Uterine smooth muscle cell (primary cell): Measurements from ENCODE around the gene GSTM4. TPM values are rescaled to one million over a fixed set of nuclear protein-coding genes. Genes with fewer than 3 reads are reported as not detected.

ENCODE experiments used
- total RNA-seq: library from RNA; depleted of rRNA; stranded (reverse); fragments of >200 nt; gene quantifications from 2 replicates; pipeline ENCODE4 v1.2.3, GENCODE V29; 2014

Gene GSTM4
- 14.4 and 14.6 TPM in 2 replicates for total RNA-seq

DNA sequence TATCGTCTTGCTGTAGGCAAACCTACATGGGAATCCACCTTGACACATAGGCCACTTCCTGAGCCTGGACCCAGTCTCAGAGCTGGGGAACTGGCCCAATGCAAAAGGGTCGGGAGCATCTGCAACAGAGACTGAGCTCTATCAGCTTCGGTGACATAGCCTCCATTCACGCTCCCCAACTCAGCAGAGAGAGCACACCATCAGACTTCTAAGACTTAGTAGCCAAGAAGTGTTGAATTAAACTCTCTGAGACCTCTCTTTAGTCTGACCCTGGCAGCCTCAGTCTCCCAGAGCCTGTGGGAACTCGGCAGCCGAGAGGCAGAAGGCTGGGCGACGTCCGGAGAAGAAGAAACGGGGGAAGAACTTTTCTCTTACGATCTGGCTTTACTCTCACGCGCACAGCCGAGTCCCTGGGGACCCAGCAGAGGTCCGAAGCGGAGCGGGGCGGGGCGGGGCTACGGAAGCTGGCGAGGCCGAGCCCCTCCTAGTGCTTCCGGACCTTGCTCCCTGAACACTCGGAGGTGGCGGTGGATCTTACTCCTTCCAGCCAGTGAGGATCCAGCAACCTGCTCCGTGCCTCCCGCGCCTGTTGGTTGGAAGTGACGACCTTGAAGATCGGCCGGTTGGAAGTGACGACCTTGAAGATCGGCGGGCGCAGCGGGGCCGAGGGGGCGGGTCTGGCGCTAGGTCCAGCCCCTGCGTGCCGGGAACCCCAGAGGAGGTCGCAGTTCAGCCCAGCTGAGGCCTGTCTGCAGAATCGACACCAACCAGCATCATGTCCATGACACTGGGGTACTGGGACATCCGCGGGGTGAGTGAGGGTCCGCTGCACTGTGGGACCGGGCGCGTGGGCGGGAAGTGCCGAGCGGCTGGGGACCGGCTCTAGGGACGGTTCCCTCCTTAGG lies at the start of gene GSTM4:
TSS of gene GSTM4 (plus strand) at position 485 of the 905 bp plus-strand sequence. CDS start at position 776, 291 bp downstream.

GRCh38 chr1:109619576-109620400 lies 36.1 kb upstream of the GSTM4 start, which contains the start of the genes AMPD2 and GNAT2:
AMPD2 (plus strand) TSS chr1:109619837; CDS start chr1:109621176, 1,339 bp downstream.
GNAT2 (minus strand) TSS chr1:109619616; CDS start chr1:109612870, 6,746 bp downstream.

DNA sequence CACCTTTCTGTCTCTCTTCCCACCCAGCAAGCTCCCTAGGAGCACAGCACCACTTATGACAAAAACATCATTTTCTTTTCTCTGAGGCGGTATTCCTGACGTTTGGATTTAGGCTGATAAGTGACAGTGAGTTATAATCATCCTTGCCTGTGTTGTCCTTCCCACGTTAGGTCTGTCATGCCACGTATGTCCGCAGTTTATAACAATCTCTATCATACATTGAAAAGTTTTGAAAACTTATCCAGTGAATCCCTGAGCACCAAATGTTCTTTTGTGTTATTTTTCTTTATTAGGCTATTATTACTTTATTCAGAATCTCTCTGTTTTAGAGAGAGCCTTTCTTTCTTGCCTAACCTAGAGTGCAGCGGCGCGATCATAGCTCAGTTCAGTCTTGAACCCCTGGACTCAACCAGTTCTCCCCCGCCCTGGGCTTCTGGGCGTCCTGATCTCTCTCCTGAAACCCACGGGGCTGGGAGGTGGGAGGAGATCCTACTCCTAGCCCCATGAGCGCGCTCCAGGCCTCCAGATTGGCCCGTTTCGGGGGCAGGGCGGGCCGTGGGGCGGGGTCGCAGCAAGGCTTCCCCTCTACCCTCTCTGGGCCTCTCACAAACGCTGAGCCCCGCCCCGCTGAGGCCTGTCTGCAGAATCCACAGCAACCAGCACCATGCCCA lies 11.7 kb downstream of the GSTM4 start, which contains the start of gene GSTM2:
TSS of gene GSTM2 (plus strand) at position 606 of the 671 bp plus-strand sequence. CDS start at position 665, 59 bp downstream.

DNA sequence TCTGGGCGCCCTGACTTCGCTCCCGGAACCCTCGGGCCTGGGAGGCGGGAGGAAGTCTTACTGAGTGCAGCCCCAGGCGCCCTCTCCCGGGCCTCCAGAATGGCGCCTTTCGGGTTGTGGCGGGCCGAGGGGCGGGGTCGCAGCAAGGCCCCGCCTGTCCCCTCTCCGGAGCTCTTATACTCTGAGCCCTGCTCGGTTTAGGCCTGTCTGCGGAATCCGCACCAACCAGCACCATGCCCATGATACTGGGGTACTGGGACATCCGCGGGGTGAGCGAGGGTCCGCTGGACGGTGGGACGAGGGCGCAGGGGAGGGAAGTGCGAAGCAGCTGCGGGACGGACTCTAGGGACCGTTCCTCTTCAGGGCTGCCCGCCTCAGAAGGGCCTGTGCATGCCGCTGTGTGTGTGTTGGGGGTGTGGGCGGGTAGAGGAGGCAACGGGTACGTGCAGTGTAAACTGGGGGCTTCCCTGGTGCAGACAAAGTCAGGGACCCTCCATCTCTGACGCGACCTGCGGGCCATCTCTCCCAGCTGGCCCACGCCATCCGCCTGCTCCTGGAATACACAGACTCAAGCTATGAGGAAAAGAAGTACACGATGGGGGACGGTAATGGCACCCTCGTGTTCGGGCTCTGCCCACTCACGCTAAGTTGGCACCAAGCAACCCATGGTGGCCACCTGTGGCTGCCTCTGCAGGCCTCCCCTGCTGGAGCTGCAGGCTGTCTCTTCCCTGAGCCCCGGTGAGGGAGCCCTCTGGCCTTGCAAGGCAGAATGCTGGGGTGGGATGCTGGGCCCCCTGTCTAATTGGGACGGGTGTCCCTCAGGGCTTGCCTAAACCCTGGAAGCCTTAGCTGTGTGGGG lies 32.0 kb downstream of the GSTM4 start, which contains the start of gene GSTM1:
TSS of gene GSTM1 (plus strand) at position 177 of the 859 bp plus-strand sequence. CDS start at position 234, 57 bp downstream.

Other genes with a start within 250 kb of the GSTM4 start
- gene PSMA5, start 229.7 kb upstream of the GSTM4 start, total RNA-seq, result 57.1 and 72.8 TPM in 2 replicates
- 0.75 and 1.3 TPM in 2 replicates for gene SYPL2, start 189.6 kb upstream of the GSTM4 start, total RNA-seq
- 1.9 and 2.1 TPM in 2 replicates for gene ATXN7L2, start 172.2 kb upstream of the GSTM4 start, total RNA-seq
- gene CYB561D1, start 162.0 kb upstream of the GSTM4 start, total RNA-seq, result 5.4 and 6.5 TPM in 2 replicates
- 0.77 and 2.5 TPM in 2 replicates for gene AMIGO1, start 146.4 kb upstream of the GSTM4 start, total RNA-seq
- gene GPR61, start 116.2 kb upstream of the GSTM4 start, total RNA-seq, result 0.11 and 0.25 TPM in 2 replicates
- gene GNAI3, start 107.5 kb upstream of the GSTM4 start, total RNA-seq, result 16.5 and 23.9 TPM in 2 replicates
- 0.33 TPM in 1 of 2 replicates, not detected in the other for gene GNAT2, start 36.5 kb upstream of the GSTM4 start, total RNA-seq
- 71.5 and 76.5 TPM in 2 replicates for gene AMPD2, start 36.3 kb upstream of the GSTM4 start, total RNA-seq
- gene GSTM2, start 12.0 kb downstream of the GSTM4 start, total RNA-seq, result 10.5 and 24.7 TPM in 2 replicates
- 0.37 and 15.3 TPM in 2 replicates for gene GSTM1, start 31.7 kb downstream of the GSTM4 start, total RNA-seq
- 1.00 and 1.5 TPM in 2 replicates for gene GSTM5, start 56.2 kb downstream of the GSTM4 start, total RNA-seq
- gene GSTM3, start 84.9 kb downstream of the GSTM4 start, total RNA-seq, result 43.3 and 140 TPM in 2 replicates
- not detected in 2 replicates for gene EPS8L3, start 107.8 kb downstream of the GSTM4 start, total RNA-seq